Activated CD4-positive, alpha-beta T cell treated with anti-CD3 and anti-CD28 coated beads, Interleukin-2, amount 10 ng/mL, durations not matched to agents 7 days and 5 days (primary cell): ENCODE data around the gene FARS2. TPM values are rescaled to one million over a fixed set of nuclear protein-coding genes. Genes with fewer than 3 reads are reported as not detected.

Source experiments
- CTCF ChIA-PET: fragments of 350-600 bp; sonication (Branson Sonifier 250); formaldehyde crosslinking; loops from one replicate; lab custom pipeline; 2021; ENCODE audit warnings: antibody characterized with exemption; lab: Charles Lee
- POLR2A ChIA-PET: fragments of 350-600 bp; sonication (Branson Sonifier 250); formaldehyde crosslinking; loops from one replicate; lab custom pipeline; 2021; ENCODE audit warnings: antibody characterized with exemption; lab: Charles Lee
- DNase-seq: peaks from one replicate; pipeline ENCODE4 v3.0.0-alpha.2; 2020
- H3K27ac Mint-ChIP-seq: one replicate; pipeline ENCODE4 v1.8.0; 2021; ENCODE audit warnings: mild to moderate bottlenecking, moderate library complexity, mixed read lengths
- H3K27me3 Mint-ChIP-seq: one replicate; pipeline ENCODE4 v1.8.0; 2021; ENCODE audit warnings: mixed read lengths
- H3K36me3 Mint-ChIP-seq: one replicate; pipeline ENCODE4 v1.8.0; 2021; ENCODE audit warnings: low read depth, mixed read lengths
- H3K4me1 Mint-ChIP-seq: one replicate; pipeline ENCODE4 v1.8.0; 2021; ENCODE audit warnings: mixed read lengths
- H3K4me3 Mint-ChIP-seq: one replicate; pipeline ENCODE4 v1.8.0; 2021; ENCODE audit warnings: mild to moderate bottlenecking, moderate library complexity, mixed read lengths
- H3K9me3 Mint-ChIP-seq: one replicate; pipeline ENCODE4 v1.8.0; 2021; ENCODE audit warnings: mixed read lengths
- total RNA-seq, 2 experiments: library from RNA; stranded (reverse); gene quantifications; one replicate each; pipeline ENCODE4 v1.2.3, GENCODE V29; 2021

The FARS2 gene
- total RNA-seq, 2 experiments from 2014 or later: 17.2 to 17.5 TPM

DNA sequence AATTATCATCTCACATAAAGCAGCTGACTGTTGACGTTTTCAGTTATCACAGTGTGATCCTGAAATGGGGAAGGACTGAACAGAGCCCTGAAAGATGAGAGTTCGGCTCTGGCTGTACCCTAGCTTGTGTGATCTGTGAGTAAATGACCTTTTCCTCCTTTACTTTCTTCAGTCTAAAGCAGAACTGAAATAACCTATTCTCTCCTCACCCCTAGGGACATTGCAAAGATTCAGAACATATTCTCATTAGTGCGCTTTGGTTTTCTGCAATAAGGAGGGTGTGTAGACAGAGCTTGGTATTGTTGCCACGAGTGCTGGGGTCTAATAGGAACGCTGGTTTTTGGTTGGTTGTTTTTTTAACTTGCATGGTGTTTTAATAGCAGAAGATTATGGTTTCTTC, 16.7 kb downstream of the FARS2 start:
- H3K9me3 Mint-ChIP-seq: no peaks in the 10 kb centered on the region
- H3K27me3 Mint-ChIP-seq: no peaks in the 10 kb centered on the region
- H3K27ac Mint-ChIP-seq: no peak overlapping the region
- ChIA-PET POLR2A (no interaction called here), CTCF (interaction anchor here (0.6 to 2.3 kb wide), 2 partner anchors 11 to 25 kb away, joined by 3 to 7 read pairs; no protein-coding TSS in a partner anchor)
- no peak overlapping the region for H3K4me3 Mint-ChIP-seq
- DNase-seq: no peak
- peaks cover 66% of the 10 kb centered on the region for H3K4me1 Mint-ChIP-seq
- peaks cover 20% of the 10 kb centered on the region for H3K36me3 Mint-ChIP-seq

DNA sequence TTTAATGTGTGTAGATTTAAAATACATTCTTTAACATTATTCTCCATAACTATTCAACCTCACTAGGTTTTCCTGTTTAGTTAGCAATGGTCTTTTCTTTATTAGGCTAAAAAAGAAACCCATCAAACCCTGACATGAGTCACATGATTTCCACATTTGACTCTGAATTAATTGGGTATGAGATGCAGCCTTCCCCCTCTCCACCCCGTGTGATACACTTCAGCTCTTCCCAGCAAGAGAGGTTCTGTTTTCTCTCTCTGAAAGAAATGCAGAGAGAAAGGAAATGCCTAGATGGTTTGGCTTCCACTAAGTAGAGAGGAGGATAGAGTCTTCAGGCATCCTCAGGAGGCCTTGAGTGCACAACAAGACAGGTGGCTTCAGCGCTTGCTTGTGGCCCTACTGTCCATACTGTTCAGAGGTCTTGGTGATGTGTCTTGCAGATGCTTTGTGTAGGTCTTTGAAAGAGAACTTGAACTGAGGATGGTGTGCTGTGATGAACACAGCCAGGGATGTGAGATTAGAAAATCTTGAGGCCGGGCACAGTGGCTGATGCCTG, 17.3 kb downstream of the FARS2 start:
- no peak for DNase-seq
- peak overlapping the region; percentile 47 for H3K27ac Mint-ChIP-seq
- peaks cover 60% of the 10 kb centered on the region for H3K4me1 Mint-ChIP-seq
- no peaks in the 10 kb centered on the region for H3K9me3 Mint-ChIP-seq
- ChIA-PET CTCF (interaction anchor here (0.6 kb wide), 1 partner anchor 10 kb away, joined by 3 read pairs; no protein-coding TSS in a partner anchor), POLR2A (no interaction called here)
- H3K36me3 Mint-ChIP-seq: peaks cover 17% of the 10 kb centered on the region
- H3K4me3 Mint-ChIP-seq: no peak overlapping the region
- H3K27me3 Mint-ChIP-seq: no peaks in the 10 kb centered on the region

DNA sequence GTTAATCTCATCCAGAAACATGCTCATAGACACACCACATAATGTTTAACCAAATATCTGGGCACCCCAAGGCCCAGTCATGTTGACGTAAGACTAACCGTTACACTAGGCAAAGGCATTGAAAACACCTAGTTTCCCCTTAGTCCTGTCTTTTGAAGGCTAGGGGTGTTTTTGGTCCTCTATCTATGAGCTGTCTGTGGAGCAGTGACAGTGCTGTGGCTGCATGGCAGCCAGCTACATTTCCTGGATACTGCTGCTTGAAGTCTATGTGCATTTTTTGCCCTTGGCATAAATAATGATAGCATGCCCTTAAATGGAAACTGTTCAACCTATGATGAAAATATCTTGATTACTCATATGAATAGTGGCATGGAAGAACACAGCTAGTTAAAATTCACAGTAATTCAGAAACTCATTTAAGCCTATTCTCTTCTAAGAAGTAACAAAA, 18.6 kb downstream of the FARS2 start:
- H3K36me3 Mint-ChIP-seq: peaks cover 17% of the 10 kb centered on the region
- H3K4me1 Mint-ChIP-seq: peaks cover 49% of the 10 kb centered on the region
- DNase-seq: peak; percentile 24
- no peaks in the 10 kb centered on the region for H3K9me3 Mint-ChIP-seq
- ChIA-PET CTCF (interaction anchor here (0.7 to 1.9 kb wide), 4 partner anchors 9 to 189 kb away, joined by 3 to 10 read pairs (median 4); partner anchors contain the start of gene FARS2), POLR2A (no interaction called here)
- H3K27me3 Mint-ChIP-seq: no peaks in the 10 kb centered on the region
- no peak overlapping the region for H3K4me3 Mint-ChIP-seq
- peak overlapping the region; percentile 73 for H3K27ac Mint-ChIP-seq

DNA sequence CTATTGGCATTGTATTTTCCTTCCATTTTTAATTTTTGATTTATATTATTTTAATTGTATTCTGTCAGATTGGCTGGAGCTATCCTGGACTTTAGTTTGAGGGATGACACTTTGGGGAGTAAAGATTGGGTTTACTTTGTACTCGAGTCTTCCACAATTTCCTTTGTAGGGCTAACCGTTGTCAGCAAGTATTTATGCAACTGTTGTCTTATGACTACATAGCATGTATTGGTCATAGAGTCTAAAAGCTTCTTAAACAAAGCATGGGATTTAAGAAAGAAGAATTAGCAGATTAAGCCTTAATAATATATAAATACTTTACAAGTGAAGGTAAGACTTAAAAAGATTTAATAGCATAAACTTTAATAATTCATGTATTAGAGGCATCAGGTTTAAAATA, 19.6 kb downstream of the FARS2 start:
- H3K4me1 Mint-ChIP-seq: peaks cover 45% of the 10 kb centered on the region
- no peaks in the 10 kb centered on the region for H3K27me3 Mint-ChIP-seq
- no peaks in the 10 kb centered on the region for H3K9me3 Mint-ChIP-seq
- POLR2A ChIA-PET: interaction anchor here (0.6 kb wide), 1 partner anchor 50 kb away, joined by 4 read pairs; no protein-coding TSS in a partner anchor
- no peak for DNase-seq
- H3K4me3 Mint-ChIP-seq: no peak overlapping the region
- peak overlapping the region; percentile 72 for H3K27ac Mint-ChIP-seq
- peaks cover 17% of the 10 kb centered on the region for H3K36me3 Mint-ChIP-seq
- CTCF ChIA-PET: interaction anchor here (1.7 to 1.9 kb wide), 2 partner anchors 10 to 19 kb away, joined by 4 to 10 read pairs; partner anchors contain the start of gene FARS2

- no peak overlapping the region for H3K27ac Mint-ChIP-seq
- H3K36me3 Mint-ChIP-seq: peaks cover 17% of the 10 kb centered on the region
- CTCF ChIA-PET: no interaction called here
- peaks cover 44% of the 10 kb centered on the region for H3K4me1 Mint-ChIP-seq
- H3K27me3 Mint-ChIP-seq: no peaks in the 10 kb centered on the region
- DNase-seq: no peak
- H3K9me3 Mint-ChIP-seq: no peaks in the 10 kb centered on the region
- POLR2A ChIA-PET: no interaction called here
- H3K4me3 Mint-ChIP-seq: no peak overlapping the region
Observed at GRCh38 chr6:5282191-5282623, 20.9 kb downstream of the FARS2 start.

DNA sequence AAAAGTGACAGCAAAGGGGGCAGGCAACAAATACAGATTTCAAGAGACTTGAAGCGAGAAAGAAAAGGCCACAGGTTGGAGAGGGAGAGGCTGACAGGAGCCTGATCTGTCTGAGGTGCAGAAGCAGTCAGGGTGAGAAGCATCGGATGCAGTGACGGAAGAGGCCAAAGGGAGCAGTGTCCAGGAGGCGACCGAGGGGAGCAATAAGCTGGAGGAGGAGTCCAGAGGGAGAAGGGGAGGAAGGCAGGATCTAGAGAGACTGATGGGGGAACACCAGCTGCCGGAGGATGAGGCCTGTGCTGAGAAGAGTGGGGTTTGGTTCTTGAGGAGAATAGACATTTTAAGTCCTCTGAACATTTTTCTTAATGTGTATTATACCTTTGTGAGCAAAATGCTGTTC, 23.8 kb downstream of the FARS2 start:
- ChIA-PET POLR2A (no interaction called here), CTCF (interaction anchor here (1.2 to 1.6 kb wide), 3 partner anchors 10 to 21 kb away, joined by 3 to 10 read pairs (median 4); no protein-coding TSS in a partner anchor)
- DNase-seq: no peak
- no peak overlapping the region for H3K27ac Mint-ChIP-seq
- peaks cover 2% of the 10 kb centered on the region for H3K36me3 Mint-ChIP-seq
- peaks cover 35% of the 10 kb centered on the region for H3K4me1 Mint-ChIP-seq
- H3K4me3 Mint-ChIP-seq: no peak overlapping the region
- H3K9me3 Mint-ChIP-seq: no peaks in the 10 kb centered on the region
- no peaks in the 10 kb centered on the region for H3K27me3 Mint-ChIP-seq

DNA sequence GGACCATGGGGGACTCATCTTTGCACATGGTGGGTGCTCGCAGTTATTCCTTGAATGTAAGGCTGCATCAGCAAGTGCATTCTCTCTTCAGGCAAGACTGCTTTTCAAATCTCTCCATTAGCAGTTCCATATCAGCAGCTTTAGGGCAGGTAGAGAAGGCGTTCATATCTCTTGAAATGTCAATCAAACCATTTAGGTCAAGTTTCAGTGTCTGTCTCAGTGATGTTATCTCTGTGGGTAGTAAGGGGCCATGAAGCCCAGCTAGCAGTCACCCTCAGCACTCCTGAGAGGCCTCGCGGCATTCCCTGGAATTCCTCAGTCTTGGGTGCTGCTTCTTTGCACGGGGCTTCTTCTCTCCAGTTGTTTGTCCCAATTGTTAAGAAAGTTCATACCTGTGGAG, 24.2 kb downstream of the FARS2 start:
- H3K9me3 Mint-ChIP-seq: no peaks in the 10 kb centered on the region
- POLR2A ChIA-PET: no interaction called here

GRCh38 chr6:5286780-5287179, 25.5 kb downstream of the FARS2 start:
- ChIA-PET POLR2A (no interaction called here), CTCF (interaction anchor here (1.0 to 1.2 kb wide), 2 partner anchors 13 to 15 kb away, joined by 3 read pairs; no protein-coding TSS in a partner anchor)
- no peaks in the 10 kb centered on the region for H3K27me3 Mint-ChIP-seq
- H3K36me3 Mint-ChIP-seq: peaks cover 3% of the 10 kb centered on the region
- H3K9me3 Mint-ChIP-seq: no peaks in the 10 kb centered on the region
- no peak overlapping the region for H3K4me3 Mint-ChIP-seq
- H3K27ac Mint-ChIP-seq: no peak overlapping the region
- H3K4me1 Mint-ChIP-seq: peaks cover 24% of the 10 kb centered on the region
- DNase-seq: no peak

More for the DNA sequence above, 24.2 kb downstream of the FARS2 start:
- CTCF ChIA-PET: interaction anchor here (1.2 kb wide), 2 partner anchors 17 to 21 kb away, joined by 3 to 4 read pairs; no protein-coding TSS in a partner anchor
- Mint-ChIP-seq H3K27ac (no peak overlapping the region), H3K4me1 (peaks cover 32% of the 10 kb centered on the region), H3K4me3 (no peak overlapping the region), H3K36me3 (peaks cover under 1% of the 10 kb centered on the region), H3K27me3 (no peaks in the 10 kb centered on the region)
- DNase-seq: no peak

DNA sequence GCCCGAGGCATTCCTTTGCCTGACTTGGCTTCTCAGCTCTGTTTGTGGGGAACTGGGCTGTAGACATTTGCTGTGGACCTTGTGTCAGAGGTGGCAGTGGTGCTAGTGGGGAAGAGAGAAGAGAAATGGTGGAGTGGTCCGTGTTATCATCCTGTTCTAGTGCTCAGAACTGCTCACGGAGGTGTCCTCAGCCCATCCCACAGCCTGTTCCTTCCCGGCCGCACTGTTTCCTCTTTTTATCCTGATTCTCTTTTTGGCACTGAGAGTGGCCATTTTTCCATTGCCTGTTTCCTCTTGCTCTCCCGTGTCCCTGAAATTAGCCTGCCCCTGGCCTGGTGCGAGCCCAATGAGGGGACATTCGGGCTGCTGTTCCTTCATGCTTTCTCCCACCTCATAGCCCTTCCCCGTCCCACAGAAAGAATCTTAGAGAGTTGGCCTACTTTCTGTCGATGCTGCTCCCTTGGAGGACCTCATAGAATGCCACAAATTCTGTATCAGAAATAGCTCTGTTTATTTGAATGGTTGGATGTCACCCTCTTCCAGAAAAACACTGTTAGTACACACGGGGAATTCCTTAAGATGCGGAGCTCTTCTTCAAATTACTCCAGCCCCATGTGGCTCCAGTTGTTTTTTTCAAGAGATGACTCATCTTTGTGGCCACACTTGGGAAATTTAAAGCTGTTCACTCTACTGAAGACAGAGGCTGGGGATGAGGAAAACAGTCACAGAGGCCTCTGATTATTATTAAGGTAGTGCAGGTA, 26.1 kb downstream of the FARS2 start:
- Mint-ChIP-seq H3K9me3 (no peaks in the 10 kb centered on the region), H3K27me3 (no peaks in the 10 kb centered on the region), H3K27ac (peak overlapping the region; percentile 10), H3K4me1 (peaks cover 24% of the 10 kb centered on the region), H3K36me3 (peaks cover 5% of the 10 kb centered on the region), H3K4me3 (no peak overlapping the region)
- DNase-seq: no peak
- CTCF ChIA-PET: interaction anchor here (1.0 to 1.2 kb wide), 5 partner anchors 13 to 144 kb away, joined by 3 read pairs; no protein-coding TSS in a partner anchor
- POLR2A ChIA-PET: no interaction called here

DNA sequence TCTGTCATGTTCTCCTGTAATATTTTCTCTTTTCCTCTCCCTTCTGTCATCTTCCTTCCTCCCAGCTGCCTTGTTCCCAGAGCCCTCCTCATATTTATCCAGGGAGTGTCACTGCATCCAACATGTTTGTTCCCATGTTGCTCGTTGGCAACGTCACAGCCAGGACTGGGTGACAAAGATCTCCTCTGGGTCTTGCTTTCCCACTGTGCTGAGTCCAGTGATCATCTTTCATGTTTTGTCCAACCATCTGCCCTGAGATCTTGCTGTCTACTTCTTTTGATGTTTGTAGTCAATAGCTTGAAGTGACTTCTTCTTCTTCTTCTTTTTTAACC, 26.6 kb downstream of the FARS2 start:
- ChIA-PET POLR2A (no interaction called here), CTCF (interaction anchor here (1.0 to 1.2 kb wide), 5 partner anchors 10 to 144 kb away, joined by 3 to 4 read pairs (median 3); no protein-coding TSS in a partner anchor)
- Mint-ChIP-seq H3K36me3 (peaks cover 5% of the 10 kb centered on the region), H3K27ac (no peak overlapping the region), H3K9me3 (no peaks in the 10 kb centered on the region), H3K4me1 (peaks cover 24% of the 10 kb centered on the region), H3K4me3 (no peak overlapping the region), H3K27me3 (no peaks in the 10 kb centered on the region)
- no peak for DNase-seq

DNA sequence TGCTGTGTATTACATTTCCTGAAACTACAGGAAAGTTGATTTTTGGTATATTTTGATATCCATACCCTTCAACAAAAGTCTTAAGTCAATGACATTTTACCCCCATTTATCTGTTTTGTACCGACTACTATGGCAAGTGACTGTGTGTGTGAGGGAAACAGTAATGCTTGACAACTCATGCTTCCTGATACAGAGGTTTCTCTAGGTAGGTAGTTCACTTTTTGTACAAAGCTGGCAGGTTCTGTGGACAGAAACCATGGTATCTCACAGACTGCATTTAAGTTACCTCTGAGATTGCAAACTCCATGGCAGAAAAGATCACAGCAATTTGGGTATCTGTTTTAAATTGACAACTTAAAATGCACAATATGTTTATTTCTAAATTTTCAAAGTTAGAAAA, 28.8 kb downstream of the FARS2 start:
- Mint-ChIP-seq H3K27ac (no peak overlapping the region), H3K27me3 (no peaks in the 10 kb centered on the region), H3K4me3 (no peak overlapping the region), H3K4me1 (peaks cover 40% of the 10 kb centered on the region), H3K36me3 (peaks cover 5% of the 10 kb centered on the region), H3K9me3 (no peaks in the 10 kb centered on the region)
- CTCF ChIA-PET: interaction anchor here (0.7 to 0.9 kb wide), 3 partner anchors 10 to 14 kb away, joined by 3 to 4 read pairs (median 4); no protein-coding TSS in a partner anchor
- POLR2A ChIA-PET: no interaction called here
- DNase-seq: no peak

GRCh38 chr6:5290500-5290899, 29.2 kb downstream of the FARS2 start:
- DNase-seq: no peak
- Mint-ChIP-seq H3K27ac (no peak overlapping the region), H3K4me3 (no peak overlapping the region), H3K36me3 (peaks cover 5% of the 10 kb centered on the region), H3K9me3 (no peaks in the 10 kb centered on the region), H3K4me1 (peaks cover 37% of the 10 kb centered on the region), H3K27me3 (no peaks in the 10 kb centered on the region)
- CTCF ChIA-PET: interaction anchor here (0.9 kb wide), 2 partner anchors 12 to 14 kb away, joined by 4 read pairs; no protein-coding TSS in a partner anchor
- POLR2A ChIA-PET: no interaction called here
